Karpas-422 (cell line): ENCODE data around the gene TEX11. TPM values are rescaled to one million over a fixed set of nuclear protein-coding genes. Genes with fewer than 3 reads are reported as not detected.
"Not testable (repeated sequence)": the region's sequence is repeated elsewhere in the genome, so short reads cannot be mapped to it uniquely, and the experiment has no call there.

Experiments
- DNase-seq: peaks from one replicate; pipeline ENCODE4 v3.0.0-alpha.2; 2015
- H2AFZ ChIP-seq: fragments of 200-600 bp; sonication (generic); 2 replicates; pipeline ENCODE4 v1.6.1; 2014; ENCODE audit warnings: antibody characterized with exemption, low read length, mixed read lengths
- H3K27ac ChIP-seq: fragments of 200-600 bp; sonication (generic); 2 replicates; pipeline ENCODE4 v1.5.1; 2014; ENCODE audit warnings: mild to moderate bottlenecking, low read length, moderate library complexity
- H3K27me3 ChIP-seq: fragments of 200-600 bp; sonication (generic); 2 replicates; pipeline ENCODE4 v1.6.1; 2014; ENCODE audit warnings: low read length, mixed read lengths
- H3K36me3 ChIP-seq: fragments of 200-600 bp; sonication (generic); 2 replicates; pipeline ENCODE4 v1.6.1; 2014; ENCODE audit warnings: low read length, mixed read lengths; ENCODE audit not compliant: insufficient read depth
- H3K4me1 ChIP-seq: fragments of 200-600 bp; sonication (generic); 2 replicates; pipeline ENCODE4 v1.6.1; 2014; ENCODE audit warnings: mild to moderate bottlenecking, low read length, mixed read lengths
- H3K4me2 ChIP-seq: fragments of 200-600 bp; sonication (generic); 2 replicates; pipeline ENCODE4 v1.6.1; 2014; ENCODE audit warnings: low read length, low read depth, mild to moderate bottlenecking; ENCODE audit not compliant: poor library complexity, severe bottlenecking
- H3K4me3 ChIP-seq: fragments of 200-600 bp; sonication (generic); 2 replicates; pipeline ENCODE4 v1.5.1; 2014; ENCODE audit warnings: mild to moderate bottlenecking, antibody characterized with exemption, low read length, mixed read lengths
- H3K79me2 ChIP-seq: fragments of 200-600 bp; sonication (generic); 2 replicates; pipeline ENCODE4 v1.6.1; 2014; ENCODE audit warnings: mild to moderate bottlenecking, low read length, mixed read lengths
- H3K9ac ChIP-seq: fragments of 200-600 bp; sonication (generic); 2 replicates; pipeline ENCODE4 v1.6.0; 2014; ENCODE audit warnings: low read length
- H3K9me2 ChIP-seq: fragments of 200-600 bp; sonication (generic), shearing (Covaris generic); replicated peaks from 2 replicates; pipeline ENCODE4 v1.6.0; 2014; ENCODE audit warnings: mild to moderate bottlenecking, low read length, moderate library complexity; ENCODE audit not compliant: insufficient read depth
- H3K9me3 ChIP-seq: fragments of 300-700, 200-600 bp; sonication (generic); 2 replicates; pipeline ENCODE4 v1.6.1; 2014; ENCODE audit warnings: low read length, mixed read lengths
- H4K20me1 ChIP-seq: fragments of 200-600 bp; sonication (generic); 2 replicates; pipeline ENCODE4 v1.6.1; 2014; ENCODE audit warnings: mild to moderate bottlenecking, antibody characterized with exemption, low read length, low read depth; ENCODE audit not compliant: insufficient read depth
- total RNA-seq: library from RNA; depleted of rRNA; stranded (reverse); fragments of >200 nt; shearing (Covaris generic); gene quantifications from 2 replicates; pipeline ENCODE4 v1.2.3, GENCODE V29; 2014; ENCODE audit warnings: low replicate concordance

Gene TEX11
- total RNA-seq, 1 experiment from 2014 or later: not detected

GRCh38 chrX:70890441-70890840 is 18.1 kb downstream of the TEX11 start:
- not testable (repeated sequence) for H3K27me3 ChIP-seq, H3K36me3 ChIP-seq, H4K20me1 ChIP-seq, H3K4me2 ChIP-seq, H2AFZ ChIP-seq, H3K27ac ChIP-seq, H3K4me3 ChIP-seq, H3K9me2 ChIP-seq, H3K79me2 ChIP-seq, H3K4me1 ChIP-seq, H3K9me3 ChIP-seq, DNase-seq, H3K9ac ChIP-seq

- Histone ChIP-seq H3K9me3 (no peaks in the 10 kb centered on the region), H3K9me2 (no peaks in the 10 kb centered on the region), H3K36me3 (no peaks in the 10 kb centered on the region), H4K20me1 (no peaks in the 10 kb centered on the region), H3K4me3 (no peak overlapping the region), H3K9ac (no peak overlapping the region), H3K4me2 (no peak overlapping the region), H3K27ac (no peak overlapping the region), H3K4me1 (no peaks in the 10 kb centered on the region), H3K27me3 (no peaks in the 10 kb centered on the region), H2AFZ (no peak overlapping the region), H3K79me2 (no peaks in the 10 kb centered on the region)
- no peak for DNase-seq
These were observed 29.6 kb downstream of the TEX11 start for GRCh38 chrX:70878902-70879301.

GRCh38 chrX:70852294-70852693 is 56.2 kb downstream of the TEX11 start:
- no peaks in the 10 kb centered on the region for H3K36me3 ChIP-seq
- H3K9me3 ChIP-seq: no peaks in the 10 kb centered on the region
- DNase-seq: no peak
- no peak overlapping the region for H2AFZ ChIP-seq
- no peaks in the 10 kb centered on the region for H3K4me1 ChIP-seq
- no peaks in the 10 kb centered on the region for H3K27me3 ChIP-seq
- H3K4me3 ChIP-seq: no peak overlapping the region
- H3K4me2 ChIP-seq: no peak overlapping the region
- H3K27ac ChIP-seq: no peak overlapping the region
- no peaks in the 10 kb centered on the region for H3K9me2 ChIP-seq
- H3K9ac ChIP-seq: no peak overlapping the region
- H3K79me2 ChIP-seq: no peaks in the 10 kb centered on the region
- H4K20me1 ChIP-seq: no peaks in the 10 kb centered on the region

- not testable (repeated sequence) for H3K4me1 ChIP-seq, H3K9ac ChIP-seq, H3K4me2 ChIP-seq, H3K9me3 ChIP-seq, H3K9me2 ChIP-seq, DNase-seq, H3K4me3 ChIP-seq, H3K27me3 ChIP-seq, H3K36me3 ChIP-seq, H4K20me1 ChIP-seq, H2AFZ ChIP-seq, H3K27ac ChIP-seq, H3K79me2 ChIP-seq
These were observed 64.4 kb downstream of the TEX11 start for GRCh38 chrX:70844081-70844480.

DNA sequence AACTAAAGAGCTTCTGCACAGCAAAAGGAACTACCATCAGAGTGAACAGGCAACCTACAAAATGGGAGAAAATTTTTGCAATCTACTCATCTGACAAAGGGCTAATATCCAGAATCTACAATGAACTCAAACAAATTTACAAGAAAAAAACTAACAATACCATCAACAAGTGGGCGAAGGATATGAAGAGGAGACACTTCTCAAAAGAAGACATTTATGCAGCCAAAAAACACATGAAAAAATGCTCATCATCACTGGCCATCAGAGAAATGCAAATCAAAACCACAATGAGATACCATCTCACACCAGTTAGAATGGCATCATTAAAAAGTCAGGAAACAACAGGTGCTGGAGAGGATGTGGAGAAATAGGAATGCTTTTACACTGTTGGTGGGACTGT is 64.9 kb downstream of the TEX11 start:
- not testable (repeated sequence) for H4K20me1 ChIP-seq, H3K27ac ChIP-seq, H3K27me3 ChIP-seq, H3K4me3 ChIP-seq, H3K36me3 ChIP-seq, H3K79me2 ChIP-seq, DNase-seq, H2AFZ ChIP-seq, H3K9me2 ChIP-seq, H3K9me3 ChIP-seq, H3K9ac ChIP-seq, H3K4me2 ChIP-seq, H3K4me1 ChIP-seq

- H3K36me3 ChIP-seq: no peaks in the 10 kb centered on the region
- H3K9me2 ChIP-seq: no peaks in the 10 kb centered on the region
- no peak for DNase-seq
- no peak overlapping the region for H3K27ac ChIP-seq
- no peaks in the 10 kb centered on the region for H3K27me3 ChIP-seq
- no peaks in the 10 kb centered on the region for H3K9me3 ChIP-seq
- no peak overlapping the region for H2AFZ ChIP-seq
- H3K9ac ChIP-seq: no peak overlapping the region
- H3K4me2 ChIP-seq: no peak overlapping the region
- H3K4me1 ChIP-seq: no peaks in the 10 kb centered on the region
- H3K4me3 ChIP-seq: no peak overlapping the region
- H3K79me2 ChIP-seq: no peaks in the 10 kb centered on the region
- H4K20me1 ChIP-seq: no peaks in the 10 kb centered on the region
These were observed 73.9 kb downstream of the TEX11 start for GRCh38 chrX:70834589-70834988.

DNA sequence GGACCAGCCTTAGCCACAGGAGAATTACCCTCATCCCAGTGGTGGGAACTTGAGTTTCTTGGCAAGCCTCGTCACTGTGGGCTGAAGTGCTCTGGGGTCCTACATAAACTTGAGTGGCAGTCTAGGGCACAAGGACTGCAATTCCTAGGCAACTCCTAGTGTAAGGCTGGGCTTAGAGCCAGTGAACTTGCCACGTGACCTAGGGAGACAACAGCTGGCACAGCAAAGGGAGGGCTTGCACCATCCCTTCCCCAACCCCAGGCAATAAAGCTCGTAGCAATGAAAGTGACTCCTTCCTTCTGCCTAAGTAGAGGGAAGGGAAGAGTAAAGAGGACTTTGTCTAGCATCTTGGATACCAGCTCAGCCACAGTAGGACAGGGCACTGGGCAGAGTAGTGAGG is 81.8 kb downstream of the TEX11 start:
- H3K4me3 ChIP-seq: no peak overlapping the region
- no peaks in the 10 kb centered on the region for H3K79me2 ChIP-seq
- no peak overlapping the region for H3K4me2 ChIP-seq
- no peaks in the 10 kb centered on the region for H3K36me3 ChIP-seq
- H3K9me2 ChIP-seq: no peaks in the 10 kb centered on the region
- no peaks in the 10 kb centered on the region for H3K9me3 ChIP-seq
- no peak overlapping the region for H2AFZ ChIP-seq
- H3K27me3 ChIP-seq: no peaks in the 10 kb centered on the region
- no peak overlapping the region for H3K27ac ChIP-seq
- H4K20me1 ChIP-seq: no peaks in the 10 kb centered on the region
- DNase-seq: no peak
- no peak overlapping the region for H3K9ac ChIP-seq
- no peaks in the 10 kb centered on the region for H3K4me1 ChIP-seq

DNA sequence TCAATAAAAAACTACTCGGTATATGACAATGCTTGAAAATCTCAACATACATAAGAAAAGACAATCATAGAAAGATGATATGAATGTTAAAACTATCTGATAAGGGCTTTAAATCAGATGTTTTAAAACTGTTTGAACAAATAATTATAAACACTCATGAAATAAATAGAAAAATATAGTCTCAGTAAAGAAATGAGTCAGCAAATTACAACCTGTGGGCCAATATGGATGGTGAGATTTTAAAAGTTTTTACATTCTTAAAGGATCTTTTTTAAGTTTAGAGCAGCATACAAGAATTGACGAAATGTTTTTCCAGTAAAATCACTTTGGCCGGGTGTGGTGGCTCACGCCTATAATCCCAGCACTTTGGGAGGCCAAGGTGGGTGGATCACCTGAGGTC is 83.1 kb downstream of the TEX11 start:
- no peak overlapping the region for H3K27ac ChIP-seq
- H3K4me1 ChIP-seq: no peaks in the 10 kb centered on the region
- no peaks in the 10 kb centered on the region for H4K20me1 ChIP-seq
- H3K79me2 ChIP-seq: no peaks in the 10 kb centered on the region
- no peaks in the 10 kb centered on the region for H3K9me3 ChIP-seq
- H3K9ac ChIP-seq: no peak overlapping the region
- H3K27me3 ChIP-seq: no peaks in the 10 kb centered on the region
- no peak overlapping the region for H2AFZ ChIP-seq
- no peaks in the 10 kb centered on the region for H3K9me2 ChIP-seq
- no peak for DNase-seq
- H3K4me3 ChIP-seq: no peak overlapping the region
- H3K4me2 ChIP-seq: no peak overlapping the region
- H3K36me3 ChIP-seq: no peaks in the 10 kb centered on the region
